ENCODE results near the gene ABO. TPM values are rescaled to one million over a fixed set of nuclear protein-coding genes. Genes with fewer than 3 reads are reported as not detected.

Gene ABO
- total RNA-seq, 2 experiments from 2014 or later: not detected

GRCh38 chr9:133246562-133246961 lies 28.4 kb downstream of the ABO start:
- Mint-ChIP-seq H3K27ac (no peak overlapping the region), H3K4me3 (no peak overlapping the region), H3K27me3 (peaks cover 8% of the 10 kb centered on the region), H3K4me1 (ENCODE audit: low read depth) (no peaks in the 10 kb centered on the region), H3K36me3 (ENCODE audit: low read depth) (no peaks in the 10 kb centered on the region), H3K9me3 (no peaks in the 10 kb centered on the region)
- CTCF ChIA-PET: no interaction called here
- intact Hi-C loops (cut with micrococcal nuclease): no loop called here
- ATAC-seq (no peak), DNase-seq (no peak)
- TF ChIP-seq, protein P1, sequence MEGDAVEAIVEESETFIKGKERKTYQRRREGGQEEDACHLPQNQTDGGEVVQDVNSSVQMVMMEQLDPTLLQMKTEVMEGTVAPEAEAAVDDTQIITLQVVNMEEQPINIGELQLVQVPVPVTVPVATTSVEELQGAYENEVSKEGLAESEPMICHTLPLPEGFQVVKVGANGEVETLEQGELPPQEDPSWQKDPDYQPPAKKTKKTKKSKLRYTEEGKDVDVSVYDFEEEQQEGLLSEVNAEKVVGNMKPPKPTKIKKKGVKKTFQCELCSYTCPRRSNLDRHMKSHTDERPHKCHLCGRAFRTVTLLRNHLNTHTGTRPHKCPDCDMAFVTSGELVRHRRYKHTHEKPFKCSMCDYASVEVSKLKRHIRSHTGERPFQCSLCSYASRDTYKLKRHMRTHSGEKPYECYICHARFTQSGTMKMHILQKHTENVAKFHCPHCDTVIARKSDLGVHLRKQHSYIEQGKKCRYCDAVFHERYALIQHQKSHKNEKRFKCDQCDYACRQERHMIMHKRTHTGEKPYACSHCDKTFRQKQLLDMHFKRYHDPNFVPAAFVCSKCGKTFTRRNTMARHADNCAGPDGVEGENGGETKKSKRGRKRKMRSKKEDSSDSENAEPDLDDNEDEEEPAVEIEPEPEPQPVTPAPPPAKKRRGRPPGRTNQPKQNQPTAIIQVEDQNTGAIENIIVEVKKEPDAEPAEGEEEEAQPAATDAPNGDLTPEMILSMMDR (IDR thresholded peaks at IDR 0.05): no peak
- POLR2A ChIA-PET: no interaction called here

DNA sequence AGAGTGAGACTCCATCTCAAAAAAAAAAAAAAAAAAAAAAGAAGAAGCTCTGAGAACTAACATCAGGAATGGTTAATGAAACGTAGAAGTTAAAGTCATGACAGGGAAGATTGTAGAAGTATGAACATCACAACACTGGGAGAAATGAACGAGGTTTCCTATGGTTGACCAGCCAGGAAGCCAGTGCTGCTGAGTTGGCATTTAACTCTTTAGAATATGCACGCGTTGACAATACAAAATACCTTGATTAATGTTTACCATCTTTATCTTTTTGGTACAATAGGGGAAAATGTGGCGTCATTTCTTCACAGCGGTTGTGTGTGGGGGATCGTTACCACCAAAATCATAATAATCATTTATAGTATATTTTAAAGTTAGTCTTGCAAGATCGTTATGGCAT lies 32.0 kb downstream of the ABO start:
- CTCF ChIA-PET: no interaction called here
- H3K36me3 Mint-ChIP-seq (ENCODE audit: low read depth): no peaks in the 10 kb centered on the region
- POLR2A ChIA-PET: no interaction called here

DNA sequence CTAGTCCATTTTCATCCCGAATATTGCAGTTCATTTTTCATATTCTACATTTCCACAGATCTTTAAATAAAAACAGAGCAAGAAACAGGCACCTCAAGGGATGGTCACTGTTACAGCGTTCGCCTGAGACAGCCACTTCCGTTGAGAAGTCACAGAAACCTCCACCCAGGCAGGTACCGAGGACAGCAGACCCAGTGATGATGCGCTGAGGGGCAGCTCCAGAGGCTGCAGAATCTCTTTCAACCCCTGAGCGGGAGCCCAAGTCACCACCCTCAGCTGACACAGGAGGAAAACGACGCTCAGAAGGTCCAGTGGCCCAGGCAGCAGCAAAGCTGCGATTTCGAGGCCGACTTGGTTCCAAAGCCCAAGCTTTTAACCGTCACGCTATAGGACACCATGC lies 32.8 kb downstream of the ABO start:
- CTCF ChIA-PET: no interaction called here
- intact Hi-C loops (cut with micrococcal nuclease): no loop called here
- Mint-ChIP-seq H3K27ac (no peak overlapping the region), H3K36me3 (ENCODE audit: low read depth) (no peaks in the 10 kb centered on the region), H3K4me1 (ENCODE audit: low read depth) (peaks cover 3% of the 10 kb centered on the region), H3K9me3 (no peaks in the 10 kb centered on the region), H3K4me3 (no peak overlapping the region), H3K27me3 (peaks cover 10% of the 10 kb centered on the region)
- no peak for DNase-seq
- ATAC-seq: no peak
- TF ChIP-seq, protein P1 (IDR thresholded peaks at IDR 0.05): no peak
- POLR2A ChIA-PET: no interaction called here

More for the DNA sequence above, 32.0 kb downstream of the ABO start:
- Mint-ChIP-seq H3K27me3 (peaks cover 9% of the 10 kb centered on the region), H3K4me1 (ENCODE audit: low read depth) (peaks cover 3% of the 10 kb centered on the region), H3K27ac (no peak overlapping the region), H3K9me3 (no peaks in the 10 kb centered on the region), H3K4me3 (no peak overlapping the region)
- DNase-seq (no peak), ATAC-seq (no peak)
- TF ChIP-seq, protein P1 (IDR thresholded peaks at IDR 0.05): no peak
- intact Hi-C loops (cut with micrococcal nuclease): no loop called here

GRCh38 chr9:133239533-133240090 lies 35.4 kb downstream of the ABO start:
- ATAC-seq (no peak), DNase-seq (no peak)
- intact Hi-C loops (cut with micrococcal nuclease): no loop called here
- ChIA-PET CTCF (interaction anchor here (0.8 to 2.2 kb wide), 25 partner anchors 9 to 266 kb away, joined by 3 to 29 read pairs (median 3); no protein-coding TSS in a partner anchor), POLR2A (interaction anchor here (1.3 kb wide), 1 partner anchor 21 kb away, joined by 3 read pairs; no protein-coding TSS in a partner anchor)
- Mint-ChIP-seq H3K9me3 (no peaks in the 10 kb centered on the region), H3K27me3 (peaks cover 12% of the 10 kb centered on the region), H3K4me3 (no peak overlapping the region), H3K36me3 (ENCODE audit: low read depth) (no peaks in the 10 kb centered on the region), H3K4me1 (ENCODE audit: low read depth) (peaks cover 3% of the 10 kb centered on the region), H3K27ac (no peak overlapping the region)
- TF ChIP-seq, protein P1 (IDR thresholded peaks at IDR 0.05): no peak

DNA sequence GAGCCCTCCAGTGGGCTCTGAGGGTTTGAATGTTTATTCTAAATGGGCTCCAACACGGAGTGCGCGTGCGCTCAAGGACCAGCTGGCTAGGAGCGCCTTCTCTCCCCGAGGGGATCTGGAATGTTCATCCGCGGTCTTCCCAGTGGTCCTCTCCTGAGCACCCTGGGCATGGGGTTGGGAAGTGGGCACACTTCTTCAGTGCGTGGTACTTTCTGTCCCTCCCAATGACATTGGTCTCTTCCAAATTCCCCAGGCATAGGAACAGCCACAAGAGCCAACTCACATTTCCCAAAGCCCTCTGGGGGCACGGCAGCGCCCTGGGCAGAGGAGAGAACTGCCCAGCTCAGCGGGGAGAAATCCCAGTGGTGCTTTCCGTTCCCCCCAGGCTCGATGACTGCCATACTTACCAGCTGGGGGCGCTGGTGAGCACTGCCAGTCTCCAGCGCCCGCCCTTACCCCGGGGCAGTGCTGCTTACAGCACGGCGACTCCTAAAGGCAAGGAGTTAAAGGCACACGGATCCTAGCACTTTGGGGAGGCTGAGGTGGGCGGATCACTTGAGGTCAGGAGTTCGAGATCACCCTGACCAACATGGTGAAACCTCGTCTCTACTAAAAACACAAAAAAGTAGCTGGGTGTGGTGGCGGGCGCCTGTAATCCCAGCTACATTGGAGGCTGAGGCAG lies 36.0 kb downstream of the ABO start:
- H3K4me3 Mint-ChIP-seq: peak overlapping the region; percentile 54
- peak; percentile 85 for DNase-seq
- no peaks in the 10 kb centered on the region for H3K36me3 Mint-ChIP-seq (ENCODE audit: low read depth)
- no peaks in the 10 kb centered on the region for H3K9me3 Mint-ChIP-seq
- TF ChIP-seq, protein P1 (IDR thresholded peaks at IDR 0.05): peak; percentile 83
- ChIA-PET CTCF (interaction anchor here (0.7 to 2.2 kb wide), 34 partner anchors 10 to 462 kb away, joined by 3 to 29 read pairs (median 3); no protein-coding TSS in a partner anchor), POLR2A (interaction anchor here (1.3 kb wide), 1 partner anchor 22 kb away, joined by 3 read pairs; no protein-coding TSS in a partner anchor)
- intact Hi-C loops (cut with micrococcal nuclease): no loop called here
- peaks cover 3% of the 10 kb centered on the region for H3K4me1 Mint-ChIP-seq (ENCODE audit: low read depth)
- H3K27me3 Mint-ChIP-seq: peaks cover 11% of the 10 kb centered on the region
- ATAC-seq: peak; percentile 97
- no peak overlapping the region for H3K27ac Mint-ChIP-seq

All from activated CD8-positive, alpha-beta T cell treated with anti-CD3 and anti-CD28 coated beads for 36 hours (primary cell).